ENCODE measurements around the gene TANGO2. TPM values are rescaled to one million over a fixed set of nuclear protein-coding genes. Genes with fewer than 3 reads are reported as not detected.

Gene TANGO2
- total RNA-seq, 2 experiments from 2014 or later = 15.7 to 18.3 TPM

DNA sequence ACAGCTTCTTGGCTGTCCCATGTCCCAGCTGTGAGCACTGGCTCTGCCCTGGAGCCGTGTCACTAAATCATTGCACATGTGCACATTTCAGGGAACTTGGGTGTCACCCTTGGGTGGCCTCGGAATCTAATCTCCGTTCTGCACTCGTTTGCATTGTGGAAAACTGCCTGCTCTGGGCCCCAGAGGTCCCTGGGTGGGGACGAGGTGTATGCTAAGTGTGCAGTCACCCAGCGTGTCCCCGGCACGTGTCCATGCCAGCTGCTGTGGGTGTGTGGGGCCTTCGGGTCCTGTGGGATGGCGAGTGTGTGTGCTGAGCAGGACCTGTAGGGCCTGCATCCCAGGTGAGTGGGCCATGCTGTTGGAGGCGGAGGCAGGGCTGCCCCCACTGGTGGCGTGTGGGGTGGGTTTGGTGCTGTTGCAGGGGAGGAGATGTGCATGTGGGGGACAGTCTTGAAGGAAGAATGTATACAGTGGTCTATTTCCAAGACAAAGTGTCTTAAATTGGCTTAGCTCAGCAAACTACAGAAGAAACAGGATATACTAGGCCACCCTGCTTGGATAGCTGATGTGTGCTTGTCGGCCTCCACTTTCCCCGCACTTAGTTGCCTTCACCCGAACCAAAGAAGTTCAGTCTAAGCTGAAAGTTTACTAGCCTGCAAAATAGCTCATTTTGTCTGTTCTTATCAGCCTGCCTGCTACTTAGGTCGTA lies 14.6 kb downstream of the TANGO2 start:
- TF ChIP-seq, protein P1, sequence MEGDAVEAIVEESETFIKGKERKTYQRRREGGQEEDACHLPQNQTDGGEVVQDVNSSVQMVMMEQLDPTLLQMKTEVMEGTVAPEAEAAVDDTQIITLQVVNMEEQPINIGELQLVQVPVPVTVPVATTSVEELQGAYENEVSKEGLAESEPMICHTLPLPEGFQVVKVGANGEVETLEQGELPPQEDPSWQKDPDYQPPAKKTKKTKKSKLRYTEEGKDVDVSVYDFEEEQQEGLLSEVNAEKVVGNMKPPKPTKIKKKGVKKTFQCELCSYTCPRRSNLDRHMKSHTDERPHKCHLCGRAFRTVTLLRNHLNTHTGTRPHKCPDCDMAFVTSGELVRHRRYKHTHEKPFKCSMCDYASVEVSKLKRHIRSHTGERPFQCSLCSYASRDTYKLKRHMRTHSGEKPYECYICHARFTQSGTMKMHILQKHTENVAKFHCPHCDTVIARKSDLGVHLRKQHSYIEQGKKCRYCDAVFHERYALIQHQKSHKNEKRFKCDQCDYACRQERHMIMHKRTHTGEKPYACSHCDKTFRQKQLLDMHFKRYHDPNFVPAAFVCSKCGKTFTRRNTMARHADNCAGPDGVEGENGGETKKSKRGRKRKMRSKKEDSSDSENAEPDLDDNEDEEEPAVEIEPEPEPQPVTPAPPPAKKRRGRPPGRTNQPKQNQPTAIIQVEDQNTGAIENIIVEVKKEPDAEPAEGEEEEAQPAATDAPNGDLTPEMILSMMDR (IDR thresholded peaks at IDR 0.05) = no peak
- Mint-ChIP-seq H3K4me1 (ENCODE audit: low read depth) (peaks cover 19% of the 10 kb centered on the region), H3K36me3 (ENCODE audit: low read depth) (no peaks in the 10 kb centered on the region), H3K9me3 (no peaks in the 10 kb centered on the region), H3K27ac (no peak overlapping the region), H3K4me3 (no peak overlapping the region), H3K27me3 (no peaks in the 10 kb centered on the region)
- ChIA-PET POLR2A (no interaction called here), CTCF (interaction anchor here (0.8 kb wide), 1 partner anchor 13 kb away, joined by 3 read pairs; no protein-coding TSS in a partner anchor)
- DNase-seq = no peak
- intact Hi-C loops (cut with micrococcal nuclease) = no loop called here
- ATAC-seq = no peak

DNA sequence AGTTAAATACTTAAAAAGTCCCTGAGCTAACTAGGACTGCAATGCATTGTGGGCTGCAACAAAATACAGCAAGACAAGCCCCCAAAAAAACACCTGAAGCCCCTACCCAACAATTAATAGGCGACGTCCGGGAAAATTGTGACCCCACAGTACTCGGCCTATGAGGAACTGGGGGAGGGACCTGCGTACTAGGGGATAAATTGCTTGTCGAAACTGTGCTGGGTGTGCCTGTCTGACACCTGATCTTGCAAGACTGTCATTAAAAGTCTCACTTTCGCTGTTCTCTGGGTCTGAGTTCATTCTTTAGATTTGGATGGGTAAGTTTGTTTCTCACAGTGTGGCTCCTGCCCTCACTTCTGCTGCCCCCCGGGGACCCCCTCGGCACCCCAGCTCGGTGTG lies 15.2 kb downstream of the TANGO2 start:
- Mint-ChIP-seq H3K9me3 (no peaks in the 10 kb centered on the region), H3K27ac (no peak overlapping the region), H3K36me3 (ENCODE audit: low read depth) (no peaks in the 10 kb centered on the region), H3K4me3 (no peak overlapping the region), H3K27me3 (no peaks in the 10 kb centered on the region), H3K4me1 (ENCODE audit: low read depth) (peaks cover 19% of the 10 kb centered on the region)
- POLR2A ChIA-PET = no interaction called here
- DNase-seq (no peak), ATAC-seq (no peak)
- CTCF ChIA-PET = no interaction called here
- intact Hi-C loops (cut with micrococcal nuclease) = no loop called here
- TF ChIP-seq, protein P1 (IDR thresholded peaks at IDR 0.05) = no peak

DNA sequence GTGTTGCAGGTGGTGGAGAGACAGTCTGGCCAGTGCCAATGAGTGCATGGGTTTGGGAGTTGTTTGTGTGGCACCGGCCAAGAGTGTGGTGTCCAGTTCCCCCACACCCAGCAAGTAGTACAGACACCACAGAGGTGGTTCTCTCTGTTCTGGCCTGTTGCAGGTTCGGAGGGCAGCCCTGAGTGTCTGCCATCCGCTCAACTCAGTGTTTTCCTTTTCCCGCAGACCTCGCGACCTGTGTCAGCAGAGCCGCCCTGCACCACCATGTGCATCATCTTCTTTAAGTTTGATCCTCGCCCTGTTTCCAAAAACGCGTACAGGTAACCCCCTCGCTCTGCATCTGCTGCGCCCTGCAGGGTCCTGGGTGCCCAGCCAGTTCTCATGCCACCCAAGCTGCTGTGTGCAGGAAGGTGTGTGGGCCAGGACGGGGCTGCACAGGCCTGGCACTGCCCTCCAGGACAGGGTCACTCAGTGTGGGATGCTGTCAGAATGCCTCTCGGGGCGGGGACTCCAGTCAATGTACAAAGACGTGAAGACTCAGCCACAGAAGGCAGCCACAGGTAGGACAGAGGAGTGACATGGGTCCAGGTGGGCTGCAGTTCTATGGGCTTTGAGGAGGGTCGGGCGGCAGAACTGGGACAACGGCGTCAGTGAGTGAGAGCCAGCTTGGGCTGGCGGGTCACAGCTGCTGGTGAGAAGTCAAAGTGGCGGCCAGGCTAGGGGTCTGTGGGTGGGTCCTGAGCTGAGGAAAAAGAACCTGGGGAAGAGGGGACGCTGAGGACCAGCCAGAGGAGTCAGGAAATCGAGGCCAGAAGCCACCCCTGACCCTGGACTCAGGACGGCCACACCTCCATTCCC lies 15.9 kb downstream of the TANGO2 start:
- peak overlapping the region; percentile 17 for H3K27ac Mint-ChIP-seq
- intact Hi-C loops (cut with micrococcal nuclease) = no loop called here
- DNase-seq = no peak
- H3K4me3 Mint-ChIP-seq = no peak overlapping the region
- peaks cover 15% of the 10 kb centered on the region for H3K4me1 Mint-ChIP-seq (ENCODE audit: low read depth)
- TF ChIP-seq, protein P1 (IDR thresholded peaks at IDR 0.05) = no peak
- ChIA-PET POLR2A (no interaction called here), CTCF (no interaction called here)
- ATAC-seq = no peak
- no peaks in the 10 kb centered on the region for H3K36me3 Mint-ChIP-seq (ENCODE audit: low read depth)
- no peaks in the 10 kb centered on the region for H3K27me3 Mint-ChIP-seq
- H3K9me3 Mint-ChIP-seq = no peaks in the 10 kb centered on the region

DNA sequence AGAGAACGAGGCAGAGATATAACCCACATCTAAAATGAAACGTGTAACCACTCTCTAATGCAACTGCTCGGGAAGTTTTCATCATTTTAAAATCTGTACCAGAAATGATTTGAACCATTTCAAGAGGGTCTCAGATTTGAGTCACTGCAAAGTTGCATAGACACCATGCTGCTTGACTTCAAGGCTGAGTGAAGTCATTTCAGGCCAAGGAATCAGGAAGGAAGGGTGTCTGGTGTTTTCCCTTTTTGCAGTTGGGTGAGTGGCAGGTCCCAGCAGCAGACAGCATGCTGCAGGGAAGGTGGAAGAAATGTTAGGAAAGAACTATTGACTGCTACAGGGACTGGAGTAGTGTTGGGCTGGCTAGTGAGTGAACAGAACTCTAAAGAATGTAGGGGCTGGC lies 16.5 kb downstream of the TANGO2 start:
- Mint-ChIP-seq H3K27ac (peak overlapping the region; percentile 17), H3K9me3 (no peaks in the 10 kb centered on the region), H3K4me1 (ENCODE audit: low read depth) (peaks cover 10% of the 10 kb centered on the region), H3K27me3 (no peaks in the 10 kb centered on the region), H3K4me3 (no peak overlapping the region), H3K36me3 (ENCODE audit: low read depth) (no peaks in the 10 kb centered on the region)
- TF ChIP-seq, protein P1 (IDR thresholded peaks at IDR 0.05) = no peak
- DNase-seq (no peak), ATAC-seq (peak; percentile 45)
- CTCF ChIA-PET = no interaction called here
- intact Hi-C loops (cut with micrococcal nuclease) = no loop called here
- POLR2A ChIA-PET = no interaction called here

DNA sequence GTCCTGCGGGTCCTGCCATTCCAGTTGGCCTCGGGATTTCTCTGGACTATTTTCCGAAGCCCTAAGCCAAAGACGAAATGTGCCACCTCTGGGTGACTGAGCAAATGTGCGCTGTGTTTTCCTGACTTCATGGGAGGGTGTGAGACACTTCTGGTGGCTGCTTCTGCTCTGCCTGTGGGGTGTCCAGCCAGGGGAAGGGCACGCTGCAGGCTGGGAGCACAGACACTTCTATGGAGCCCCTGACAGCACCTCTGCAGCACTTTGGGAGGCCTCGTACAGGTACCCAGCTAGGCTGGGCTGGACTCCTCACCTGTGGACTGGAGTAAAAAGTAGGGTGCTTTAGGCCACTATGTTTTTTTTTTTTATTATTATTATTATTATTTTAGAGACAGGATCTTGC lies 17.7 kb downstream of the TANGO2 start:
- ChIA-PET POLR2A (interaction anchor here (0.6 kb wide), 2 partner anchors 28 to 46 kb away, joined by 3 to 5 read pairs; no protein-coding TSS in a partner anchor), CTCF (no interaction called here)
- peaks cover 8% of the 10 kb centered on the region for H3K4me1 Mint-ChIP-seq (ENCODE audit: low read depth)
- H3K4me3 Mint-ChIP-seq = no peak overlapping the region
- TF ChIP-seq, protein P1 (IDR thresholded peaks at IDR 0.05) = no peak
- intact Hi-C loops (cut with micrococcal nuclease) = no loop called here
- no peak overlapping the region for H3K27ac Mint-ChIP-seq
- no peaks in the 10 kb centered on the region for H3K27me3 Mint-ChIP-seq
- H3K36me3 Mint-ChIP-seq (ENCODE audit: low read depth) = no peaks in the 10 kb centered on the region
- no peak for DNase-seq
- H3K9me3 Mint-ChIP-seq = no peaks in the 10 kb centered on the region
- ATAC-seq = no peak

All from activated CD8-positive, alpha-beta T cell treated with anti-CD3 and anti-CD28 coated beads for 36 hours (primary cell).